KMS-11 (cell line): Measurements from ENCODE around the gene SLC24A3.
"Not testable (repeated sequence)": the region's sequence is repeated elsewhere in the genome, so short reads cannot be mapped to it uniquely, and the experiment has no call there.

Experiments used
- H2AFZ ChIP-seq: fragments of 200-600 bp; sonication (generic); 2 replicates; pipeline ENCODE4 v1.6.1; 2016; ENCODE audit warnings: antibody characterized with exemption, mixed run types, low read depth
- H3K27ac ChIP-seq: fragments of 200-600 bp; sonication (generic); 2 replicates; pipeline ENCODE4 v1.6.1; 2016; ENCODE audit warnings: mild to moderate bottlenecking, mixed run types
- H3K27me3 ChIP-seq: fragments of 200-600 bp; sonication (generic); 2 replicates; pipeline ENCODE4 v1.6.1; 2017; ENCODE audit warnings: mild to moderate bottlenecking, low read depth, mixed run types, moderate library complexity; ENCODE audit not compliant: insufficient read depth
- H3K36me3 ChIP-seq: fragments of 200-600 bp; sonication (generic); 2 replicates; pipeline ENCODE4 v1.6.1; 2017; ENCODE audit warnings: mild to moderate bottlenecking, mixed run types; ENCODE audit not compliant: insufficient read depth
- H3K4me1 ChIP-seq: fragments of 200-600 bp; sonication (generic); 2 replicates; pipeline ENCODE4 v1.6.1; 2016; ENCODE audit warnings: mild to moderate bottlenecking, low read depth, mixed run types; ENCODE audit not compliant: poor library complexity, severe bottlenecking
- H3K4me2 ChIP-seq: fragments of 200-600 bp; sonication (generic); 2 replicates; pipeline ENCODE4 v1.7.0; 2016; ENCODE audit warnings: mild to moderate bottlenecking, mixed run types
- H3K4me3 ChIP-seq: fragments of 200-600 bp; sonication (generic); IDR thresholded peaks from 2 replicates; pipeline ENCODE4 v1.6.1; 2017; ENCODE audit warnings: low read depth, low read length, mixed read lengths; ENCODE audit not compliant: insufficient read depth
- H3K79me2 ChIP-seq: fragments of 200-600 bp; sonication (generic); 2 replicates; pipeline ENCODE4 v1.6.1; 2016; ENCODE audit warnings: low read depth, mixed run types; ENCODE audit not compliant: insufficient read depth
- H3K9ac ChIP-seq: fragments of 200-600 bp; sonication (generic); 2 replicates; pipeline ENCODE4 v1.6.1; 2016; ENCODE audit warnings: mild to moderate bottlenecking, mixed run types
- H4K20me1 ChIP-seq: fragments of 200-600 bp; sonication (generic); 2 replicates; pipeline ENCODE4 v1.6.1; 2016; ENCODE audit warnings: mild to moderate bottlenecking, mixed run types; ENCODE audit not compliant: insufficient read depth
- TF ChIP-seq, protein P1 (sequence below): fragments of 200-600 bp; sonication (generic); conservative IDR thresholded peaks from 2 replicates; pipeline ENCODE4 v1.6.1; 2017; ENCODE audit warnings: low read depth, mild to moderate bottlenecking, antibody characterized with exemption, low read length, moderate library complexity, mixed read lengths

SLC24A3 gene

GRCh38 chr20:19626896-19627295 is 414.5 kb downstream of the SLC24A3 start:
- Histone ChIP-seq H3K27ac (no peak overlapping the region), H2AFZ (no peak overlapping the region), H3K9ac (no peak overlapping the region), H3K4me3 (no peak overlapping the region), H3K27me3 (no peaks in the 10 kb centered on the region), H3K79me2 (no peaks in the 10 kb centered on the region), H3K4me1 (no peaks in the 10 kb centered on the region), H3K4me2 (no peak overlapping the region), H3K36me3 (no peaks in the 10 kb centered on the region), H4K20me1 (no peaks in the 10 kb centered on the region)
- TF ChIP-seq, protein P1, sequence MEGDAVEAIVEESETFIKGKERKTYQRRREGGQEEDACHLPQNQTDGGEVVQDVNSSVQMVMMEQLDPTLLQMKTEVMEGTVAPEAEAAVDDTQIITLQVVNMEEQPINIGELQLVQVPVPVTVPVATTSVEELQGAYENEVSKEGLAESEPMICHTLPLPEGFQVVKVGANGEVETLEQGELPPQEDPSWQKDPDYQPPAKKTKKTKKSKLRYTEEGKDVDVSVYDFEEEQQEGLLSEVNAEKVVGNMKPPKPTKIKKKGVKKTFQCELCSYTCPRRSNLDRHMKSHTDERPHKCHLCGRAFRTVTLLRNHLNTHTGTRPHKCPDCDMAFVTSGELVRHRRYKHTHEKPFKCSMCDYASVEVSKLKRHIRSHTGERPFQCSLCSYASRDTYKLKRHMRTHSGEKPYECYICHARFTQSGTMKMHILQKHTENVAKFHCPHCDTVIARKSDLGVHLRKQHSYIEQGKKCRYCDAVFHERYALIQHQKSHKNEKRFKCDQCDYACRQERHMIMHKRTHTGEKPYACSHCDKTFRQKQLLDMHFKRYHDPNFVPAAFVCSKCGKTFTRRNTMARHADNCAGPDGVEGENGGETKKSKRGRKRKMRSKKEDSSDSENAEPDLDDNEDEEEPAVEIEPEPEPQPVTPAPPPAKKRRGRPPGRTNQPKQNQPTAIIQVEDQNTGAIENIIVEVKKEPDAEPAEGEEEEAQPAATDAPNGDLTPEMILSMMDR: no peak

GRCh38 chr20:19628570-19629134 is 416.2 kb downstream of the SLC24A3 start:
- no peak overlapping the region for H2AFZ ChIP-seq
- no peak overlapping the region for H3K4me3 ChIP-seq
- H3K9ac ChIP-seq: no peak overlapping the region
- H3K36me3 ChIP-seq: no peaks in the 10 kb centered on the region
- no peak overlapping the region for H3K4me2 ChIP-seq
- TF ChIP-seq, protein P1: peak; percentile 71
- H4K20me1 ChIP-seq: no peaks in the 10 kb centered on the region
- no peaks in the 10 kb centered on the region for H3K27me3 ChIP-seq
- H3K4me1 ChIP-seq: no peaks in the 10 kb centered on the region
- no peak overlapping the region for H3K27ac ChIP-seq
- H3K79me2 ChIP-seq: no peaks in the 10 kb centered on the region

DNA sequence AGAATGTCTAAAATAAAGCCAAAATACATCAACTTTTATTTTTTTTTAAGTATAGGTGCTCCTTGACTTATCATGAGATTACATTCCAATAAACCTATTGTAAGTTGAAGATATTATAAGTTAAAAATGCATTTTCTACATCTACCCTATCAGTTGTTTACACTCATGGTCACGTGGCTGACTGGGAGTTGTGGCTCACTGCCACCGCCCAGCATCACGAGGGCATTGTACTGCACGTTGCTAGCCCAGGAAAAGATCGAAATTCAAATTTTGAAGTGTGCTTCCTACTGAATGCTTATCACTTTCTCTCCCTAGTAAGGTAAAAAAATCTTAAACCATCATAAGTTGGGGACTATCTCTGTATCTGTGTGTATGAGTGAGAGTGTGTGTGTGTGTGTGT is 419.0 kb downstream of the SLC24A3 start:
- no peak overlapping the region for H3K4me3 ChIP-seq
- H3K4me1 ChIP-seq: no peaks in the 10 kb centered on the region
- TF ChIP-seq, protein P1: no peak
- H3K9ac ChIP-seq: no peak overlapping the region
- no peaks in the 10 kb centered on the region for H3K27me3 ChIP-seq
- no peak overlapping the region for H3K27ac ChIP-seq
- H3K4me2 ChIP-seq: no peak overlapping the region
- no peak overlapping the region for H2AFZ ChIP-seq
- H3K36me3 ChIP-seq: no peaks in the 10 kb centered on the region
- no peaks in the 10 kb centered on the region for H4K20me1 ChIP-seq
- no peaks in the 10 kb centered on the region for H3K79me2 ChIP-seq

GRCh38 chr20:19633985-19634384 is 421.5 kb downstream of the SLC24A3 start:
- H3K79me2 ChIP-seq: no peaks in the 10 kb centered on the region
- no peaks in the 10 kb centered on the region for H3K27me3 ChIP-seq
- TF ChIP-seq, protein P1: no peak
- H3K9ac ChIP-seq: no peak overlapping the region
- H3K4me1 ChIP-seq: no peaks in the 10 kb centered on the region
- H4K20me1 ChIP-seq: no peaks in the 10 kb centered on the region
- H3K4me2 ChIP-seq: no peak overlapping the region
- H3K27ac ChIP-seq: no peak overlapping the region
- H3K4me3 ChIP-seq: no peak overlapping the region
- H3K36me3 ChIP-seq: no peaks in the 10 kb centered on the region
- no peak overlapping the region for H2AFZ ChIP-seq

GRCh38 chr20:19639471-19640045 is 427.1 kb downstream of the SLC24A3 start:
- not testable (repeated sequence) for H3K4me2 ChIP-seq, H3K36me3 ChIP-seq, H3K4me1 ChIP-seq, H3K27me3 ChIP-seq, H3K9ac ChIP-seq, H4K20me1 ChIP-seq, H3K27ac ChIP-seq, H3K79me2 ChIP-seq, H3K4me3 ChIP-seq, H2AFZ ChIP-seq
